A673 (cell line): ENCODE measurements around the gene SPIRE1. TPM values are rescaled to one million over a fixed set of nuclear protein-coding genes. Genes with fewer than 3 reads are reported as not detected.

Experiments used
- BruUV-seq: library from RNA; stranded (reverse); fragments of 400-500 nt; replicated peaks from 2 replicates; lab custom pipeline; 2021; lab: Mats Ljungman, UMichigan
- CTCF ChIA-PET: fragments of 300-600 bp; sonication (Branson Sonifier 250); formaldehyde crosslinking; loops from one replicate; lab custom pipeline; 2022; ENCODE audit warnings: antibody characterized with exemption; lab: Charles Lee
- POLR2A ChIA-PET: fragments of 300-600 bp; sonication (Branson Sonifier 250); formaldehyde crosslinking; loops from one replicate; lab custom pipeline; 2022; ENCODE audit warnings: antibody characterized with exemption; ENCODE audit not compliant: low non-redundant PET; lab: Charles Lee
- DNase-seq: peaks from one replicate; pipeline ENCODE4 v3.0.0-alpha.2; 2015; ENCODE audit warnings: low spot score
- H3K27ac ChIP-seq: fragments of 200-600 bp; sonication (generic); 2 replicates; pipeline ENCODE4 v1.5.1; 2016; ENCODE audit warnings: mixed run types, low read depth, mild to moderate bottlenecking, mixed read lengths, antibody characterized with exemption, low read length; ENCODE audit not compliant: poor library complexity, severe bottlenecking
- H3K27me3 ChIP-seq: fragments of 200-600 bp; sonication (generic); replicated peaks from 2 replicates; pipeline ENCODE4 v1.6.1; 2017; ENCODE audit warnings: mixed run types, low read depth, mild to moderate bottlenecking, mixed read lengths, antibody characterized with exemption, low read length; ENCODE audit not compliant: insufficient read depth, poor library complexity
- H3K36me3 ChIP-seq: fragments of 200-600 bp; sonication (generic); 2 replicates; pipeline ENCODE4 v1.6.1; 2016; ENCODE audit warnings: mixed run types, mild to moderate bottlenecking, mixed read lengths, antibody characterized with exemption, low read length; ENCODE audit not compliant: insufficient read depth, poor library complexity, severe bottlenecking
- H3K4me1 ChIP-seq: fragments of 200-600 bp; sonication (generic); 2 replicates; pipeline ENCODE4 v1.6.1; 2017; ENCODE audit warnings: mixed run types, mild to moderate bottlenecking, mixed read lengths, antibody characterized with exemption, low read length; ENCODE audit not compliant: insufficient read depth, poor library complexity, severe bottlenecking
- H3K4me3 ChIP-seq: fragments of 200-600 bp; sonication (generic); 2 replicates; pipeline ENCODE4 v1.5.1; 2016; ENCODE audit warnings: low read depth, mixed run types, mild to moderate bottlenecking, mixed read lengths, low read length; ENCODE audit not compliant: poor library complexity, severe bottlenecking
- H3K9me3 ChIP-seq: fragments of 200-600 bp; sonication (generic); 2 replicates; pipeline ENCODE4 v1.6.1; 2016; ENCODE audit warnings: mixed run types, low read depth, mild to moderate bottlenecking, mixed read lengths, antibody characterized with exemption, low read length; ENCODE audit not compliant: poor library complexity, severe bottlenecking
- CTCF ChIP-seq: fragments of 300-800, 200-600 bp; sonication (generic); conservative IDR thresholded peaks from 2 replicates; pipeline ENCODE4 v1.5.1; 2017; ENCODE audit warnings: low read depth, mild to moderate bottlenecking, antibody characterized with exemption, low read length, moderate library complexity, mixed read lengths
- EZH2 ChIP-seq: fragments of 200-600 bp; sonication (generic); IDR thresholded peaks from 2 replicates; pipeline ENCODE4 v1.6.1; 2017; ENCODE audit warnings: borderline replicate concordance, low read depth, mild to moderate bottlenecking, mixed read lengths, antibody characterized with exemption, low read length; ENCODE audit not compliant: poor library complexity, severe bottlenecking
- intact Hi-C: fragments of 100-400 bp; cut with micrococcal nuclease; formaldehyde crosslinking; loops from one replicate; pipeline ENCODE4 v1.10.0; 2022; ENCODE audit not compliant: unreplicated experiment
- total RNA-seq: library from RNA; stranded (reverse); gene quantifications from 2 replicates; pipeline ENCODE4 v1.2.3, GENCODE V29; 2021

Gene SPIRE1
- total RNA-seq, 1 experiment from 2014 or later: 18.1 TPM

GRCh38 chr18:12422936-12423335 is 235.0 kb downstream of the SPIRE1 start:
- TF ChIP-seq EZH2 (no peak), CTCF (0 out of 2 replicates have a peak, but pooled peaks have one; percentile 34)
- ChIA-PET CTCF (no interaction called here), POLR2A (no interaction called here)
- no peaks in the 10 kb centered on the region for H3K27me3 ChIP-seq
- peaks cover 4% of the 10 kb centered on the region for H3K36me3 ChIP-seq
- intact Hi-C loops: no loop called here
- DNase-seq: peak; percentile 42
- H3K4me3 ChIP-seq: no peak overlapping the region
- BruUV-seq: no TSS peak
- no peak overlapping the region for H3K27ac ChIP-seq
- H3K4me1 ChIP-seq: peaks cover 4% of the 10 kb centered on the region
- no peaks in the 10 kb centered on the region for H3K9me3 ChIP-seq

- Histone ChIP-seq H3K36me3 (peaks cover 4% of the 10 kb centered on the region), H3K9me3 (no peaks in the 10 kb centered on the region), H3K4me1 (peaks cover 4% of the 10 kb centered on the region), H3K27me3 (no peaks in the 10 kb centered on the region), H3K27ac (no peak overlapping the region), H3K4me3 (no peak overlapping the region)
- intact Hi-C loops: no loop called here
- TSS peak; percentile 67 for BruUV-seq
- TF ChIP-seq EZH2 (no peak), CTCF (no peak)
- ChIA-PET CTCF (no interaction called here), POLR2A (no interaction called here)
- DNase-seq: no peak
These were observed 236.2 kb downstream of the SPIRE1 start for GRCh38 chr18:12421732-12422131.

GRCh38 chr18:12420821-12421421 is 237.0 kb downstream of the SPIRE1 start:
- Histone ChIP-seq H3K4me3 (peak overlapping the region; percentile 33), H3K36me3 (peaks cover 4% of the 10 kb centered on the region), H3K4me1 (peaks cover 6% of the 10 kb centered on the region), H3K9me3 (no peaks in the 10 kb centered on the region), H3K27me3 (no peaks in the 10 kb centered on the region), H3K27ac (peak overlapping the region; percentile 54)
- ChIA-PET CTCF (no interaction called here), POLR2A (no interaction called here)
- no TSS peak for BruUV-seq
- peak; percentile 56 for DNase-seq
- intact Hi-C loops: no loop called here
- TF ChIP-seq EZH2 (no peak), CTCF (no peak)
